NCI-H128 (cell line): ENCODE results near the gene OBI1.

ENCODE experiments used
- DNase-seq: peaks from one replicate; lab custom pipeline; 2025; ENCODE audit not compliant: unreplicated experiment; lab: John Stamatoyannopoulos, UW

Gene OBI1

GRCh38 chr13:78592584-78592983 is 66.4 kb downstream of the OBI1 start:
- no peak for DNase-seq

GRCh38 chr13:78589206-78589605 is 69.7 kb downstream of the OBI1 start:
- no peak for DNase-seq

DNA sequence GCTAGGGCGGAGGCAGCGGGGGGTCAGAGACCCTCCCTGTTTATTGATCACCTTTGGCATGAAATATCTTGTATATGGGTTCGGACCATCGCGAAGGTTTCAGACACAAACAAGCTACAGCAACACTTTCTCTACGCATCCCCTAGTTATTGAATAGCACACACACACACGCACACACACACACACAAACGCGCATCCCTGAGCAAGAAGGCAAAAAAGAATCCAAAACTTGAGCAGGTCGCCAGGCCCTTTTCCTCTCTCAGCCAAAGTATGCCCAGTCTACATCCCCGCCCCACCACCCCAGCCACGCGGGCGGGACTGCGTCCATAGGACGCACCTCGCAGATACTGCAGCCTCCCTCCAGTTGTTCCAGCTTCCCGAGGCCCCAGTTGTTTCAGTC is 71.6 kb downstream of the OBI1 start:
- DNase-seq, result no peak

GRCh38 chr13:78586706-78587105 is 72.2 kb downstream of the OBI1 start:
- no peak for DNase-seq

DNA sequence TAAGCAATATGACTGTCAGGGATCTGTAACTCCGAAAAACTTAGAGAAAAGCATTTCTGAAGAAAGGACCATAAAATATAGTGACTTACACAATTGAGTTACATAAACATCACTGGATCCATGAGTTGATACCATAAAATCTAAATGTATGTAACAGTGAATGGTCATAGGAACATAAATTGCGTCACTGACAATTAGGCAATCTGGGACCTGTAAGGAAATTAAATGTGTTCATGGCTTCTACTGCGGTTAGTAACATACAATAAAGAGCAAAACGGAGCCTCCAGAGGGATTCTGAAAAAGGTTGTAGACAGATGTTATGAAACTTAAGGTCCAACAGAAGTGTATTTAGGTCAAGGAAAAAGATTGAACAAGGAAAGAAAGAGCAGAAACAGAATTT is 82.7 kb downstream of the OBI1 start:
- DNase-seq, result no peak

GRCh38 chr13:78572459-78572858 is 86.5 kb downstream of the OBI1 start:
- no peak for DNase-seq

DNA sequence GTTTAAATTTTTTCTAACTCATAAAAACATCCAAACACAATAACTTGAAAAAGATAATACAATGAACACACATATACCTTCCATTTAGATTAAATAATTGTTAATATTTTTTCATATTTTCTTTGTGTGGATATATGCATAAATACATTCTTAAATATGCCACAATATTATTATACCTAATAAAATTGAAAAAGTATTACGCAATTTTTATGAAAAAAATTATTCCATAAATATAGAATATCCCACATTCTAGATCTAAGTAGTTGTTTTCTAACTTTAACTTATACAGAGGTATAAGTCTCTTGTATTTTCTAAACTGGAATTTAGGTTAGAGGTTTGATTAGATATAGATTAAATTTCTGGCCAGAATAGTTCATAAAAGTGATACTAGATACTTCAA is 89.9 kb downstream of the OBI1 start:
- no peak for DNase-seq

DNA sequence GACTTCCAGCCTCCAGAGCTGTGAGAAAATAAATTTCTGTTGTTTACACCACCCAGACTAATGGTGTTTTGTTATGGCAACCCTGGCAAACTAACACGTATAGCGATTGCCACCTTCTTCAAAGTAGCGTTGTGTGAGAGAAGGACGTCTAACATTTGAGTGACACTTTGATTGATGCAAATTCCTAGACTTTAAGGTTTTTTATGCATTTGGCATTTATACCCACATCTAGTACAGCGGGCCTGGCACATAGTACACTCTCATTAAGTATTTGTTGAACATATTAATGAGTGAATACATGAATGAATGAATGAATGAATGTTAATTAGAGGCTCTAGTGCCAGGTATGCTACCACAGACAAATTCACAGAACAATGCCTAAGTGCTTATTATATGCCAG is 92.3 kb downstream of the OBI1 start:
- no peak for DNase-seq
